Measurements from ENCODE around the gene HINFP.

GRCh38 chr11:119120639-119121007 lies 757 bp upstream of the HINFP start:
- no peak for TF ChIP-seq OSR1 (CRISPR knock-in tag; IDR thresholded peaks at IDR 0.05)
- TF ChIP-seq ZFP30 (CRISPR knock-in tag; IDR thresholded peaks at IDR 0.05) = no peak
- no peak for TF ChIP-seq ZNF70 (CRISPR knock-in tag; IDR thresholded peaks at IDR 0.05)
- no peak for TF ChIP-seq PATZ1 (CRISPR knock-in tag; IDR thresholded peaks at IDR 0.05; ENCODE audit: borderline replicate concordance)
- no peak for TF ChIP-seq ZNF565 (CRISPR knock-in tag; conservative IDR thresholded peaks at IDR 0.05; ENCODE audit: low read depth)
- no peak for TF ChIP-seq PPARA (CRISPR knock-in tag; IDR thresholded peaks at IDR 0.05; ENCODE audit: borderline replicate concordance)
- no peak for TF ChIP-seq CREB5 (CRISPR knock-in tag; IDR thresholded peaks at IDR 0.05; ENCODE audit: low read depth)
- no peak for TF ChIP-seq GLIS3 (CRISPR knock-in tag; IDR thresholded peaks at IDR 0.05)
